ENCODE data around the gene LNX1. TPM values are rescaled to one million over a fixed set of nuclear protein-coding genes. Genes with fewer than 3 reads are reported as not detected.

The LNX1 gene
- polyA plus RNA-seq, 1 donor (not counting 4 experiments of a cell fraction or from before 2014, with no cell fraction given), result 0.22 TPM

- no peaks in the 10 kb centered on the region for H3K9me1 ChIP-seq (ENCODE audit: control insufficient read depth, extremely low read depth, insufficient read depth, low read length)
- no peak overlapping the region for H3K27ac ChIP-seq (ENCODE audit: control insufficient read depth, insufficient read depth, low read length)
- FAIRE-seq, result no peak
- peaks cover 7% of the 10 kb centered on the region for H3K27me3 ChIP-seq (ENCODE audit: control insufficient read depth, extremely low read depth, insufficient read depth, low read length)
- H3K9me3 ChIP-seq (ENCODE audit: control insufficient read depth, low read depth, low read length), result no peaks in the 10 kb centered on the region
- no peak overlapping the region for H3K9ac ChIP-seq (ENCODE audit: control insufficient read depth, extremely low read depth, insufficient read depth, low read length)
- dilution Hi-C loops (cut with MboI; ENCODE audit: extremely low pct_ligation_motif_present, low sequenced_read_pairs), result no loop called here
- DNase-seq (ENCODE audit: low read depth, low spot score), result no peak
- no peak overlapping the region for H3K4me3 ChIP-seq (ENCODE audit: control insufficient read depth in 2 of 3, extremely low read depth in 1 of 3, insufficient read depth in 2 of 3, low read depth in 1 of 3, low read length in 3 of 3)
- TF ChIP-seq CTCF (optimal IDR thresholded peaks at IDR 0.05 in 1 of 3, IDR thresholded peaks at IDR 0.05 in 1 of 3, conservative IDR thresholded peaks at IDR 0.05 in 1 of 3; ENCODE audit: extremely low read depth in 1 of 3, insufficient read depth in 2 of 3, low read length in 3 of 3) (no peak), EZH2 (IDR thresholded peaks at IDR 0.05; ENCODE audit: low read length) (no peak)
- H3K36me3 ChIP-seq (ENCODE audit: control insufficient read depth in 2 of 2, extremely low read depth in 1 of 2, insufficient read depth in 2 of 2, low read length in 2 of 2), result no peaks in the 10 kb centered on the region
- H4K20me1 ChIP-seq (ENCODE audit: control insufficient read depth, extremely low read depth, insufficient read depth, low read length), result no peaks in the 10 kb centered on the region
- H3K4me2 ChIP-seq (ENCODE audit: control insufficient read depth, extremely low read depth, insufficient read depth, low read depth, low read length), result no peak overlapping the region
- H3K79me2 ChIP-seq (ENCODE audit: control insufficient read depth, insufficient read depth, low read length), result no peaks in the 10 kb centered on the region
- no peaks in the 10 kb centered on the region for H3K4me1 ChIP-seq (ENCODE audit: control insufficient read depth, extremely low read depth, insufficient read depth, low read length)
- no peak overlapping the region for H2AFZ ChIP-seq (ENCODE audit: control insufficient read depth, low read length)
Observed at GRCh38 chr4:53487766-53488165, 103.5 kb downstream of the LNX1 start.

- no peaks in the 10 kb centered on the region for H3K36me3 ChIP-seq (ENCODE audit: control insufficient read depth in 2 of 2, extremely low read depth in 1 of 2, insufficient read depth in 2 of 2, low read length in 2 of 2)
- TF ChIP-seq CTCF (optimal IDR thresholded peaks at IDR 0.05 in 1 of 3, IDR thresholded peaks at IDR 0.05 in 1 of 3, conservative IDR thresholded peaks at IDR 0.05 in 1 of 3; ENCODE audit: extremely low read depth in 1 of 3, insufficient read depth in 2 of 3, low read length in 3 of 3) (no peak), EZH2 (IDR thresholded peaks at IDR 0.05; ENCODE audit: low read length) (no peak)
- no peak overlapping the region for H3K4me2 ChIP-seq (ENCODE audit: control insufficient read depth, extremely low read depth, insufficient read depth, low read depth, low read length)
- no peak overlapping the region for H2AFZ ChIP-seq (ENCODE audit: control insufficient read depth, low read length)
- no peaks in the 10 kb centered on the region for H4K20me1 ChIP-seq (ENCODE audit: control insufficient read depth, extremely low read depth, insufficient read depth, low read length)
- no peaks in the 10 kb centered on the region for H3K79me2 ChIP-seq (ENCODE audit: control insufficient read depth, insufficient read depth, low read length)
- H3K27me3 ChIP-seq (ENCODE audit: control insufficient read depth, extremely low read depth, insufficient read depth, low read length), result peaks cover 7% of the 10 kb centered on the region
- no peak overlapping the region for H3K27ac ChIP-seq (ENCODE audit: control insufficient read depth, insufficient read depth, low read length)
- DNase-seq (ENCODE audit: low read depth, low spot score) (no peak), FAIRE-seq (no peak)
- no peaks in the 10 kb centered on the region for H3K4me1 ChIP-seq (ENCODE audit: control insufficient read depth, extremely low read depth, insufficient read depth, low read length)
- no peaks in the 10 kb centered on the region for H3K9me1 ChIP-seq (ENCODE audit: control insufficient read depth, extremely low read depth, insufficient read depth, low read length)
- no peaks in the 10 kb centered on the region for H3K9me3 ChIP-seq (ENCODE audit: control insufficient read depth, low read depth, low read length)
- dilution Hi-C loops (cut with MboI; ENCODE audit: extremely low pct_ligation_motif_present, low sequenced_read_pairs), result no loop called here
- no peak overlapping the region for H3K9ac ChIP-seq (ENCODE audit: control insufficient read depth, extremely low read depth, insufficient read depth, low read length)
- H3K4me3 ChIP-seq (ENCODE audit: control insufficient read depth in 2 of 3, extremely low read depth in 1 of 3, insufficient read depth in 2 of 3, low read depth in 1 of 3, low read length in 3 of 3), result no peak overlapping the region
Observed at GRCh38 chr4:53485658-53486040, 105.6 kb downstream of the LNX1 start.
